ENCODE data around the gene RNF113B. TPM values are rescaled to one million over a fixed set of nuclear protein-coding genes. Genes with fewer than 3 reads are reported as not detected.

RNF113B gene
- polyA plus RNA-seq, 1 experiment = not detected

DNA sequence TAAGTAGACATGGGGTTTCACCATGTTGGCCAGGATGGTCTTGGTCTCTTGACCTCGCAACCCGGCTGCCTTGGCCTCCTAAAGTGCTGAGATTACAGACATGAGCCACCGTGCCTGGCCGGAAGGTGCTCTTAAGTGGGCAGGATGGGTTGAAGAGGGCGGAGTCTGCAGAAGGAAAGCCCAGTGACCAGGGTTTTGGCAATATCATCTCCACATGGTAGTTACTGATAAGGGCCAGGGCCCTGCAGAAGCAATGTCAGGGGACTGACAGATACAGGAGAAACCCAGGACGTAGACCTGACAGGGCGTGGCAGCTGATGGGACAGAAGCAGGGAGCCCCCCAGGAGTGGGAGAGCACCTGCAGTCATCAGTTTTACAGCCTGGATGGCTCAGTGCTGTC lies 45.7 kb upstream of the RNF113B start:
- ChIA-PET POLR2A (no interaction called here), CTCF (no interaction called here)
- Histone ChIP-seq H3K4me3 (ENCODE audit: low read depth, low read length) (no peak overlapping the region), H3K27me3 (ENCODE audit: control insufficient read depth, insufficient read depth, low read length) (no peaks in the 10 kb centered on the region), H3K36me3 (ENCODE audit: control insufficient read depth, insufficient read depth, low read length) (peaks cover 2% of the 10 kb centered on the region)
- TF ChIP-seq, protein P1, sequence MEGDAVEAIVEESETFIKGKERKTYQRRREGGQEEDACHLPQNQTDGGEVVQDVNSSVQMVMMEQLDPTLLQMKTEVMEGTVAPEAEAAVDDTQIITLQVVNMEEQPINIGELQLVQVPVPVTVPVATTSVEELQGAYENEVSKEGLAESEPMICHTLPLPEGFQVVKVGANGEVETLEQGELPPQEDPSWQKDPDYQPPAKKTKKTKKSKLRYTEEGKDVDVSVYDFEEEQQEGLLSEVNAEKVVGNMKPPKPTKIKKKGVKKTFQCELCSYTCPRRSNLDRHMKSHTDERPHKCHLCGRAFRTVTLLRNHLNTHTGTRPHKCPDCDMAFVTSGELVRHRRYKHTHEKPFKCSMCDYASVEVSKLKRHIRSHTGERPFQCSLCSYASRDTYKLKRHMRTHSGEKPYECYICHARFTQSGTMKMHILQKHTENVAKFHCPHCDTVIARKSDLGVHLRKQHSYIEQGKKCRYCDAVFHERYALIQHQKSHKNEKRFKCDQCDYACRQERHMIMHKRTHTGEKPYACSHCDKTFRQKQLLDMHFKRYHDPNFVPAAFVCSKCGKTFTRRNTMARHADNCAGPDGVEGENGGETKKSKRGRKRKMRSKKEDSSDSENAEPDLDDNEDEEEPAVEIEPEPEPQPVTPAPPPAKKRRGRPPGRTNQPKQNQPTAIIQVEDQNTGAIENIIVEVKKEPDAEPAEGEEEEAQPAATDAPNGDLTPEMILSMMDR (IDR thresholded peaks at IDR 0.05; ENCODE audit: insufficient read depth, low read depth, low read length) = no peak
- no peak for DNase-seq (ENCODE audit: low read depth)

DNA sequence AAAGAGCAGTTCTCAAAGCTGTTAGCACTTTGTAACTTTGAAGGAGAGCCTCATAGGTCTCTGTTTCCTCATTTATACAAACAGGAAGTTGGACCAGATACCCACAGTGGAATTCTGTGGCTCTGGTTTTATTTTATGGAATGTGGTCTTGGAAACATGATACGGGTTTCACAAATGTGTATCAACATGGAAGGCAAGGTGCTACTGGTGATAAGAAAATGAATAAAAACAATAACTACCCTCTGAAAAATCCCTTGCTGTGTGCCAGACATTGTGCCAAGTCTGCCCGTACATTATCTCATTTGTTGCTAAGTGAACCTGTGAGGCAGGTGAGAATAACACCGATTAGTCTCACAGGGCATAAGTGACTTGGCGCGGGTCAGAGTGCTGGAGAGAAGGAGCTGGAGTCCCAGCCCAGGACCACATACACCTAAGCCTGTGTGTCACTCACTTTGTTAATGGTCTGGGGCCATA lies 45.0 kb upstream of the RNF113B start:
- no peak for DNase-seq (ENCODE audit: low read depth)
- TF ChIP-seq, protein P1 (IDR thresholded peaks at IDR 0.05; ENCODE audit: insufficient read depth, low read depth, low read length) = no peak
- POLR2A ChIA-PET = no interaction called here
- Histone ChIP-seq H3K27me3 (ENCODE audit: control insufficient read depth, insufficient read depth, low read length) (no peaks in the 10 kb centered on the region), H3K36me3 (ENCODE audit: control insufficient read depth, insufficient read depth, low read length) (peaks cover 3% of the 10 kb centered on the region), H3K4me3 (ENCODE audit: low read depth, low read length) (no peak overlapping the region)
- CTCF ChIA-PET = interaction anchor here (1.2 to 1.5 kb wide), 2 partner anchors 9 to 13 kb away, joined by 3 to 5 read pairs; no protein-coding TSS in a partner anchor

DNA sequence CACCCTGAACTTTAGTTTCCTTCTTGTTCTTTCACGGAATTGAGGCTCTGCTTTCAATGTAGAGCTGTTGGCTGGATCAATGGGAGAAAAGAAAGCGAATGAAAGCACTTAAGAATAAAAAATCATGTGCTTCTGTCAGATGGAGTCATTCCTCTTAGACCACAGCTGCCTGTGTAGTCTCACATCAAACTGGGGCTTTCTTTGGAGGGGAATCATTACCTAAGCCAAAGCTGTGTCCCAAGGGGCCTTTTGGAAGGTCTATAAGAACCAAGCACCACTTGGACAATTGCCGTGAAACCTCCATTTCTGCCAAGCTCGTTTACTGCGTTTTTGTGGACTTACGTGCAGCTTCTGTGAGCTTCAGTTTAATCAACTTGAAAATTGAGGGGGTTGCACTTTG lies 44.2 kb upstream of the RNF113B start:
- CTCF ChIA-PET = interaction anchor here (1.2 to 1.5 kb wide), 2 partner anchors 8 to 12 kb away, joined by 3 to 5 read pairs; no protein-coding TSS in a partner anchor
- no peak for DNase-seq (ENCODE audit: low read depth)
- no peaks in the 10 kb centered on the region for H3K27me3 ChIP-seq (ENCODE audit: control insufficient read depth, insufficient read depth, low read length)
- POLR2A ChIA-PET = no interaction called here
- TF ChIP-seq, protein P1 (IDR thresholded peaks at IDR 0.05; ENCODE audit: insufficient read depth, low read depth, low read length) = no peak
- H3K36me3 ChIP-seq (ENCODE audit: control insufficient read depth, insufficient read depth, low read length) = peaks cover 3% of the 10 kb centered on the region
- H3K4me3 ChIP-seq (ENCODE audit: low read depth, low read length) = no peak overlapping the region

DNA sequence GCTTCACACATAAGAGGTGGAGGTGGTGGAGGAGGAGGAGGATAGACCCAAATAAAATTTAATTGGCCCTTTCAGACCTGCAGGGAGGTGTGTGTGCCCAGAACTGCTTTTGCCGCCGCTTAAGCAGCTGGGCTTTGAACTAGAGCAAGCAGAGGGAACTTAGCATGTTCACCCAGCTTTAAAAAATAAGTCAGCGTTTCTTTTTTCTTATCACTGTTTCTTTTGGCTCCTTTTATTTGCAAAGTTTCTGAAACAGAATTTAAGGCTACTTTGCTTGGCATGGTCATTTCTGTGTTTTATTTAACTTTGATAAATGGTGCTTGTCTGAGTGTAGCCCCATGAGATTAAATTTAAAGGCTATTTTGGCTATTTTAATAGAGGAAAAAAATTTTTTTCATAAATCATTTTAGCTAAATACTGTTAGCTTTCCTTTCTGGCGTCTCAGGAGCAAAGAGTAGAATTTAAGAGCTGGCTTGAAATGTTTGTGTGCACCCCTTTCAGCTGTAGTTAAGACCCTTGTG lies 43.3 kb upstream of the RNF113B start:
- CTCF ChIA-PET = no interaction called here
- no peak overlapping the region for H3K4me3 ChIP-seq (ENCODE audit: low read depth, low read length)
- TF ChIP-seq, protein P1 (IDR thresholded peaks at IDR 0.05; ENCODE audit: insufficient read depth, low read depth, low read length) = no peak
- H3K36me3 ChIP-seq (ENCODE audit: control insufficient read depth, insufficient read depth, low read length) = peaks cover 2% of the 10 kb centered on the region
- DNase-seq (ENCODE audit: low read depth) = no peak
- POLR2A ChIA-PET = no interaction called here
- H3K27me3 ChIP-seq (ENCODE audit: control insufficient read depth, insufficient read depth, low read length) = no peaks in the 10 kb centered on the region

DNA sequence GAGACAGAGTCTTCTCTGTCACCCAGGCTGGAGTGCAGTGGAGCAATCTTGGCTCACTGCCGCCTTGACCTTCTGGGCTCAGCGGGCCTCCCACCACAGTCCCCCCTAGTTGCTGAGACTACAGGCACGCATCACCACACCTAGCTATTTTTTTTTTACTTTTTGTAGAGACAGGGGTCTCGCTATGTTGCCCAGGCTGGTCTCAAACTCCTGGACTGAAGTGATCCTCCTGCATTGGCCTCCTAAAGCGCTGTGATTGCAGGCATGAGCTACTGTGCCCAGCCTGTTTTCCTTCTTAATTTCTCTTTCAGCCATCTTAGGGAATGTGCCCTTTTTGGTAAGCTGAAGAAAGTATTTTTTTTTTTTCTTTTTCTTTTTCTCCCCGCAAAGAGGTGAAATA lies 42.6 kb upstream of the RNF113B start:
- 0 out of 2 replicates have a peak, but pooled peaks cover 2% of the 10 kb centered on the region for H3K36me3 ChIP-seq (ENCODE audit: control insufficient read depth, insufficient read depth, low read length)
- TF ChIP-seq, protein P1 (IDR thresholded peaks at IDR 0.05; ENCODE audit: insufficient read depth, low read depth, low read length) = no peak
- CTCF ChIA-PET = interaction anchor here (1.2 kb wide), 1 partner anchor 17 kb away, joined by 3 read pairs; no protein-coding TSS in a partner anchor
- no peaks in the 10 kb centered on the region for H3K27me3 ChIP-seq (ENCODE audit: control insufficient read depth, insufficient read depth, low read length)
- POLR2A ChIA-PET = interaction anchor here (0.6 kb wide), 1 partner anchor 12 kb away, joined by 3 read pairs; no protein-coding TSS in a partner anchor
- no peak overlapping the region for H3K4me3 ChIP-seq (ENCODE audit: low read depth, low read length)
- no peak for DNase-seq (ENCODE audit: low read depth)

All from BJ (cell line).